ENCODE measurements around the gene NCKAP5.

- TF ChIP-seq, protein P1, sequence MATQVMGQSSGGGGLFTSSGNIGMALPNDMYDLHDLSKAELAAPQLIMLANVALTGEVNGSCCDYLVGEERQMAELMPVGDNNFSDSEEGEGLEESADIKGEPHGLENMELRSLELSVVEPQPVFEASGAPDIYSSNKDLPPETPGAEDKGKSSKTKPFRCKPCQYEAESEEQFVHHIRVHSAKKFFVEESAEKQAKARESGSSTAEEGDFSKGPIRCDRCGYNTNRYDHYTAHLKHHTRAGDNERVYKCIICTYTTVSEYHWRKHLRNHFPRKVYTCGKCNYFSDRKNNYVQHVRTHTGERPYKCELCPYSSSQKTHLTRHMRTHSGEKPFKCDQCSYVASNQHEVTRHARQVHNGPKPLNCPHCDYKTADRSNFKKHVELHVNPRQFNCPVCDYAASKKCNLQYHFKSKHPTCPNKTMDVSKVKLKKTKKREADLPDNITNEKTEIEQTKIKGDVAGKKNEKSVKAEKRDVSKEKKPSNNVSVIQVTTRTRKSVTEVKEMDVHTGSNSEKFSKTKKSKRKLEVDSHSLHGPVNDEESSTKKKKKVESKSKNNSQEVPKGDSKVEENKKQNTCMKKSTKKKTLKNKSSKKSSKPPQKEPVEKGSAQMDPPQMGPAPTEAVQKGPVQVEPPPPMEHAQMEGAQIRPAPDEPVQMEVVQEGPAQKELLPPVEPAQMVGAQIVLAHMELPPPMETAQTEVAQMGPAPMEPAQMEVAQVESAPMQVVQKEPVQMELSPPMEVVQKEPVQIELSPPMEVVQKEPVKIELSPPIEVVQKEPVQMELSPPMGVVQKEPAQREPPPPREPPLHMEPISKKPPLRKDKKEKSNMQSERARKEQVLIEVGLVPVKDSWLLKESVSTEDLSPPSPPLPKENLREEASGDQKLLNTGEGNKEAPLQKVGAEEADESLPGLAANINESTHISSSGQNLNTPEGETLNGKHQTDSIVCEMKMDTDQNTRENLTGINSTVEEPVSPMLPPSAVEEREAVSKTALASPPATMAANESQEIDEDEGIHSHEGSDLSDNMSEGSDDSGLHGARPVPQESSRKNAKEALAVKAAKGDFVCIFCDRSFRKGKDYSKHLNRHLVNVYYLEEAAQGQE (IDR thresholded peaks at IDR 0.05; ENCODE audit: low read depth): no peak
- no peak for TF ChIP-seq NFIC (IDR thresholded peaks at IDR 0.05)
- TF ChIP-seq YY1 (IDR thresholded peaks at IDR 0.05; ENCODE audit: low read depth): no peak
- TF ChIP-seq EGR1 (IDR thresholded peaks at IDR 0.05): no peak
- TF ChIP-seq, protein P2, sequence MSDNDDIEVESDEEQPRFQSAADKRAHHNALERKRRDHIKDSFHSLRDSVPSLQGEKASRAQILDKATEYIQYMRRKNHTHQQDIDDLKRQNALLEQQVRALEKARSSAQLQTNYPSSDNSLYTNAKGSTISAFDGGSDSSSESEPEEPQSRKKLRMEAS (IDR thresholded peaks at IDR 0.05): no peak
- no peak for TF ChIP-seq EP300 (IDR thresholded peaks at IDR 0.05; ENCODE audit: borderline replicate concordance)
Measured at GRCh38 chr2:133204421-133204820, 363.8 kb downstream of the NCKAP5 start.
